H1 (cell line): ENCODE results near the gene PITPNM1. TPM values are rescaled to one million over a fixed set of nuclear protein-coding genes. Genes with fewer than 3 reads are reported as not detected.

Experiments used
- CTCF ChIA-PET: fragments of 300-600 bp; sonication (Branson Sonifier 250); formaldehyde crosslinking; loops from one replicate; lab custom pipeline; 2021; ENCODE audit not compliant: partially characterized antibody; lab: Charles Lee
- POLR2A ChIA-PET: fragments of 300-600 bp; sonication (Branson Sonifier 250); formaldehyde crosslinking; loops from one replicate; lab custom pipeline; 2021; ENCODE audit warnings: inconsistent platforms; ENCODE audit not compliant: partially characterized antibody; lab: Charles Lee
- DNase-seq, 2 experiments: peaks; one replicate each; pipeline versions ENCODE4 v3.0.0 to v3.0.0-alpha.2; 2010 to 2022; ENCODE audit warnings: low spot score in 2 of 2, low read depth in 1 of 2, mixed read lengths in 1 of 2
- FAIRE-seq: peaks from 2 replicates; lab custom pipeline; 2011; peaks lifted over from hg19 to GRCh38; lab: Jason Lieb, UNC
- H2AFZ ChIP-seq: 2 replicates; pipeline ENCODE4 v1.8.1; 2012; ENCODE audit warnings: low read length, inconsistent platforms
- H2AK5ac ChIP-seq: 2 replicates; pipeline ENCODE4 v1.6.1; 2013; ENCODE audit warnings: low read depth, low read length
- H2BK120ac ChIP-seq: replicated peaks from 2 replicates; pipeline ENCODE3; 2013; ENCODE audit warnings: low read depth, low read length, inconsistent platforms
- H2BK12ac ChIP-seq: 2 replicates; pipeline ENCODE4 v1.6.1; 2013; ENCODE audit warnings: low read depth, low read length
- H2BK15ac ChIP-seq: 2 replicates; pipeline ENCODE4 v1.6.1; 2013; ENCODE audit warnings: low read length
- H2BK20ac ChIP-seq: 2 replicates; pipeline ENCODE4 v1.6.1; 2013; ENCODE audit warnings: low read length
- H2BK5ac ChIP-seq: 2 replicates; pipeline ENCODE4 v1.6.1; 2013; ENCODE audit warnings: low read depth, low read length
- H3K14ac ChIP-seq: 2 replicates; pipeline ENCODE4 v1.6.1; 2013; ENCODE audit warnings: inconsistent platforms; ENCODE audit not compliant: insufficient read length
- H3K18ac ChIP-seq: 2 replicates; pipeline ENCODE4 v1.6.1; 2013; ENCODE audit warnings: low read length; ENCODE audit errors: extremely low read depth
- H3K23ac ChIP-seq: 2 replicates; pipeline ENCODE4 v1.6.1; 2013; ENCODE audit warnings: inconsistent platforms; ENCODE audit not compliant: insufficient read length
- H3K23me2 ChIP-seq: 2 replicates; pipeline ENCODE4 v1.6.1; 2013; ENCODE audit warnings: low read depth, low read length
- H3K27ac ChIP-seq: 2 replicates; pipeline ENCODE4 v1.6.1; 2011; ENCODE audit warnings: low read depth, low read length, inconsistent platforms
- H3K27me3 ChIP-seq, 4 experiments: replicated peaks in 1 of 4; 1 replicate in 1 of 4; 2 replicates in 3 of 4; pipeline versions ENCODE4 v1.6.1 to v1.8.1; 2011 to 2013; ENCODE audit warnings: low read length in 3 of 4, mild to moderate bottlenecking in 3 of 4, inconsistent platforms in 2 of 4, mixed read lengths in 2 of 4, moderate library complexity in 1 of 4; ENCODE audit not compliant: control insufficient read depth in 3 of 4, insufficient read depth in 3 of 4; ENCODE audit errors: extremely low read depth in 1 of 4
- H3K36me3 ChIP-seq, 4 experiments: 2 replicates each; pipeline versions ENCODE4 v1.6.1 to v1.8.1; 2011 to 2013; ENCODE audit warnings: mild to moderate bottlenecking in 4 of 4, low read length in 3 of 4, moderate library complexity in 2 of 4, control low read depth in 1 of 4, inconsistent platforms in 1 of 4; ENCODE audit not compliant: insufficient read depth in 4 of 4, control insufficient read depth in 2 of 4
- H3K4ac ChIP-seq: replicated peaks from 2 replicates; pipeline ENCODE3; 2013; ENCODE audit warnings: low read length, low read depth, mixed read lengths, inconsistent platforms; ENCODE audit not compliant: insufficient read length
- H3K4me1 ChIP-seq, 4 experiments: replicated peaks in 1 of 4; 1 replicate in 1 of 4; 2 replicates in 3 of 4; pipeline versions ENCODE4 v1.6.1 to v1.8.1; 2011 to 2013; ENCODE audit warnings: low read length in 3 of 4, inconsistent platforms in 2 of 4, mixed read lengths in 1 of 4; ENCODE audit not compliant: insufficient read depth in 4 of 4, control insufficient read depth in 3 of 4
- H3K4me2 ChIP-seq, 2 experiments: 2 replicates each; pipeline versions ENCODE4 v1.6.1 to v1.8.1; 2011 to 2013; ENCODE audit warnings: low read depth in 2 of 2, low read length in 2 of 2, control low read depth in 1 of 2, inconsistent platforms in 1 of 2, mild to moderate bottlenecking in 1 of 2; ENCODE audit not compliant: insufficient read depth in 1 of 2
- H3K4me3 ChIP-seq, 4 experiments: fragments of 200-600, 300-600 bp in 1 of 4; sonication (generic), shearing (Covaris generic), sonication (Bioruptor Twin) in 1 of 4; 2 replicates each; pipeline versions ENCODE4 v1.5.1 to v1.8.1; 2011 to 2016; ENCODE audit warnings: low read length in 4 of 4, low read depth in 3 of 4, control low read depth in 2 of 4, inconsistent platforms in 2 of 4, mild to moderate bottlenecking in 2 of 4, mixed read lengths in 1 of 4, moderate library complexity in 1 of 4; ENCODE audit not compliant: insufficient read depth in 2 of 4; ENCODE audit errors: extremely low read depth in 1 of 4
- H3K56ac ChIP-seq: replicated peaks from 2 replicates; pipeline ENCODE3; 2013; ENCODE audit warnings: low read depth, mild to moderate bottlenecking, mixed read lengths, low read length, inconsistent platforms; ENCODE audit not compliant: insufficient read length
- H3K79me1 ChIP-seq: 2 replicates; pipeline ENCODE4 v1.6.1; 2013; ENCODE audit warnings: low read depth, low read length, control low read depth
- H3K79me2 ChIP-seq, 2 experiments: 2 replicates each; pipeline versions ENCODE4 v1.6.1 to v1.8.1; 2012 to 2013; ENCODE audit warnings: low read length in 2 of 2, mild to moderate bottlenecking in 2 of 2, inconsistent platforms in 1 of 2; ENCODE audit not compliant: insufficient read depth in 2 of 2, control insufficient read depth in 1 of 2
- H3K9ac ChIP-seq, 4 experiments: replicated peaks in 1 of 4; 1 replicate in 1 of 4; 2 replicates in 3 of 4; pipeline versions ENCODE4 v1.6.1 to v1.8.1; 2011 to 2013; ENCODE audit warnings: low read depth in 3 of 4, low read length in 3 of 4, control low read depth in 2 of 4, mild to moderate bottlenecking in 2 of 4, moderate library complexity in 2 of 4, inconsistent platforms in 1 of 4; ENCODE audit errors: extremely low read depth in 1 of 4
- H3K9me3 ChIP-seq, 2 experiments: 2 replicates each; pipeline versions ENCODE4 v1.6.1 to v1.8.1; 2012 to 2013; ENCODE audit warnings: mild to moderate bottlenecking in 2 of 2, moderate library complexity in 2 of 2, control low read depth in 1 of 2, inconsistent platforms in 1 of 2, low read depth in 1 of 2, low read length in 1 of 2, mixed read lengths in 1 of 2; ENCODE audit not compliant: insufficient read depth in 2 of 2
- H4K20me1 ChIP-seq, 2 experiments: replicated peaks in 1 of 2; 2 replicates each; pipeline versions ENCODE3 to v1.8.1; 2011 to 2013; ENCODE audit warnings: inconsistent platforms in 2 of 2, low read length in 2 of 2, mild to moderate bottlenecking in 1 of 2; ENCODE audit not compliant: insufficient read depth in 2 of 2, control insufficient read depth in 1 of 2
- H4K5ac ChIP-seq: 2 replicates; pipeline ENCODE4 v1.6.1; 2013; ENCODE audit warnings: low read length, low read depth, mixed read lengths, inconsistent platforms; ENCODE audit not compliant: insufficient read length
- H4K8ac ChIP-seq: 2 replicates; pipeline ENCODE4 v1.8.0; 2013; ENCODE audit warnings: mild to moderate bottlenecking, moderate library complexity, low read length, inconsistent platforms; ENCODE audit not compliant: insufficient read depth; ENCODE audit errors: extremely low read depth
- H4K91ac ChIP-seq: replicated peaks from 2 replicates; pipeline ENCODE3; 2013; ENCODE audit warnings: low read length, mixed read lengths, inconsistent platforms; ENCODE audit not compliant: insufficient read length
- BCL11A ChIP-seq, 2 experiments: IDR thresholded peaks; one replicate each; pipeline ENCODE4 v1.6.1; 2011; ENCODE audit warnings: low read depth in 2 of 2, low read length in 2 of 2, mild to moderate bottlenecking in 2 of 2
- MAFK ChIP-seq: IDR thresholded peaks from 2 replicates; pipeline ENCODE4 v1.6.1; 2012; ENCODE audit warnings: low read depth, mild to moderate bottlenecking, improper control_type of control experiment, low read length
- SIN3A ChIP-seq, 2 experiments: IDR thresholded peaks in 1 of 2; conservative IDR thresholded peaks in 1 of 2; 2 replicates each; pipeline ENCODE4 v1.6.1; 2011 to 2012; ENCODE audit warnings: low read length in 2 of 2, improper control_type of control experiment in 1 of 2, low read depth in 1 of 2, mild to moderate bottlenecking in 1 of 2
- SRF ChIP-seq: IDR thresholded peaks from 2 replicates; pipeline ENCODE4 v1.6.1; 2011; ENCODE audit warnings: mild to moderate bottlenecking, low read depth, low read length, moderate library complexity
- polyA plus RNA-seq, 7 experiments: library from polyadenylated mRNA; depleted of rRNA in 3 of 7; stranded (reverse) in 5 of 7; unstranded in 2 of 7; fragments of >200 nt in 5 of 7; fragments of 200-250 nt in 2 of 7; gene quantifications; 1 replicate in 5 of 7; 2 replicates in 1 of 7; 4 replicates in 1 of 7; pipeline versions ENCODE4 v1.2.1 to v1.2.3, GENCODE V29; 2011 to 2013; ENCODE audit warnings: missing spikeins in 2 of 7, mixed read lengths in 2 of 7
- total RNA-seq: library from RNA; stranded (reverse); fragmentation: NEBNext Ultra II Directional; extraction: Animal tissue kit (Norgen Biotek cat#: 25700); gene quantifications from 2 replicates; pipeline ENCODE4 v1.2.1, GENCODE V29; 2021

PITPNM1 gene
- total and polyA plus RNA-seq, 2 of the 8 experiments (the other 6 are each of a cell fraction or from before 2014, with no cell fraction given): 27.2 to 52.7 TPM

DNA sequence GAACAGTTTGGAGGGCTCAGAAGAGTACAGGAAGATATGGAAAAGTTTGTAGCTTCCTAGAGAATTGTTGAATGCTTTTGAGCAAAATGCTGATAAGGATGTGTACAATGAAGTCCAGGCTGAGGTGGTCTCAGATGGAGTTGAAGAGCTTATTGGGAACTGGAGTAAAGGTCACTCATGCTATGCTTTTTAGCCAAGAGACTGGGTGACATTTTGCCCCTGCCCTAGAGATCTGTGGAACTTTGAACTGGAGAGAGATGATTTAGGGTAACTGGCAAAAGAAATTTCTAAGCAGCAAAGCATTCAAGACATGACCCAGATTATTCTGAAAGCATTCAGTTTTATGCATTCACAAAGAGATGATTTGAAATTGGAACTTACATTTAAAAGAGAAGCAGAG lies 46.0 kb upstream of the PITPNM1 start:
- H3K14ac ChIP-seq: no peak overlapping the region
- no peaks in the 10 kb centered on the region for H3K79me2 ChIP-seq
- H4K20me1 ChIP-seq: no peaks in the 10 kb centered on the region
- CTCF ChIA-PET: interaction anchor here (0.9 kb wide), 1 partner anchor 9 kb away, joined by 3 read pairs; no protein-coding TSS in a partner anchor
- no peak overlapping the region for H4K5ac ChIP-seq
- H3K23ac ChIP-seq: no peak overlapping the region
- no peaks in the 10 kb centered on the region; a peak in 1 of 7 replicates for H3K27me3 ChIP-seq
- no peak overlapping the region for H3K4me2 ChIP-seq
- POLR2A ChIA-PET: interaction anchor here (1.2 kb wide), 1 partner anchor 32 kb away, joined by 3 read pairs; the partner anchor contains the start of gene GSTP1
- no peak overlapping the region for H3K56ac ChIP-seq
- H3K4ac ChIP-seq: no peak overlapping the region
- no peak overlapping the region for H2BK12ac ChIP-seq
- TF ChIP-seq MAFK (no peak), SIN3A (conservative IDR thresholded peaks at IDR 0.05 in 1 of 2, IDR thresholded peaks at IDR 0.05 in 1 of 2; ENCODE audit: low read depth in 1 of 2, low read length in 2 of 2) (no peak), SRF (no peak), BCL11A (IDR thresholded peaks at IDR 0.05; ENCODE audit: low read depth in 2 of 2, low read length in 2 of 2) (no peak)
- TF ChIP-seq, all 59 proteins: peak for 0
- Histone ChIP-seq H2BK20ac (no peak overlapping the region), H3K4me1 (no peaks in the 10 kb centered on the region), H3K9ac (no peak overlapping the region), H3K36me3 (no peaks in the 10 kb centered on the region), H3K9me3 (peaks cover 4 to 12% of the 10 kb centered on the region in 2 experiments; a peak in 3 of 4 replicates), H4K91ac (no peak overlapping the region), H2BK5ac (no peak overlapping the region), H3K4me3 (no peak overlapping the region), H3K23me2 (no peaks in the 10 kb centered on the region; the same call in 1 of the 2 replicates), H3K79me1 (no peaks in the 10 kb centered on the region), H3K27ac (no peak overlapping the region), H3K18ac (no peak overlapping the region), H2BK15ac (no peak overlapping the region), H2AFZ (no peak overlapping the region), H4K8ac (no peak overlapping the region), H2BK120ac (no peak overlapping the region), H2AK5ac (no peak overlapping the region)
- DNase-seq: no peak
- no peak for FAIRE-seq
